Heart left ventricle (tissue), 13 donors: ENCODE data around the gene ANKH.

ENCODE experiments used
- CTCF ChIP-seq, 12 donors: fragments of 200-600 bp; sonication (generic) in 4 of 12; IDR thresholded peaks; one replicate each; pipeline versions ENCODE4 v1.5.0 to v1.8.0; 2018 to 2022; ENCODE audit warnings: antibody characterized with exemption in 12 of 12, mild to moderate bottlenecking in 5 of 12
- POLR2A ChIP-seq, 2 donors: fragments of 450-650 bp; IDR thresholded peaks; one replicate each; pipeline ENCODE4 v1.6.1; 2017; ENCODE audit warnings: antibody characterized with exemption in 2 of 2, mild to moderate bottlenecking in 2 of 2, moderate library complexity in 2 of 2
- donor health status: ischemic (EF 13 %, LVEDD 7.1; RV severe dilation, severe dysfunction).
- donor health status: DM: no; HTN: yes; CAD: no.
- donor health status: DM: no; HTN: no; CAD: no.
- donor health status: ischemic (EF 25% LVEDD 6.9; RV normal size, moderate dysfunction).
- donor health status: ischemic (EF 25% LVEDD 5.7; RV mildly dilated, moderate dysfunction).
- donor health status: ischemic (EF 35%, LVEDD 5.7; RV mildly dilated, moderate dysfunction).
- donor health status: nonischemic (EF 11% LVEDD 7.7; RV severe dilation, severe dysfunction).
- donor health status: DM: yes; HTN: yes; CAD: no.
- donor health status: PGD.
- donor health status: ischemic (EF 29% LVEDD 5.4; RV normal size, mild dysfunction).
- donor health status: nonischemic (EF 23%, LVEDD 6.1; RV moderate dilation, normal function).

GRCh38 chr5:14895301-14895700 is 23.7 kb upstream of the ANKH start:
- TF ChIP-seq CTCF (IDR thresholded peaks at IDR 0.05) (no peak), POLR2A (IDR thresholded peaks at IDR 0.05) (no peak)
